Tibial nerve (tissue), 3 donors: ENCODE results near the gene PTPRM.

Experiments used
- POLR2A ChIP-seq, 2 donors: fragments of 450-650 bp; IDR thresholded peaks; one replicate each; pipeline ENCODE4 v1.6.1; 2017; ENCODE audit warnings: antibody characterized with exemption in 2 of 2, mild to moderate bottlenecking in 2 of 2, moderate library complexity in 2 of 2
- TF ChIP-seq, protein P1 (sequence below), 5 experiments: fragments of 200-600 bp in 3 of 5; fragments of 450-650 bp in 2 of 5; sonication (generic) in 3 of 5; IDR thresholded peaks; one replicate each; pipeline ENCODE4 v1.5.1; 2016 to 2019; ENCODE audit warnings: antibody characterized with exemption in 5 of 5, mild to moderate bottlenecking in 3 of 5, moderate library complexity in 2 of 5

DNA sequence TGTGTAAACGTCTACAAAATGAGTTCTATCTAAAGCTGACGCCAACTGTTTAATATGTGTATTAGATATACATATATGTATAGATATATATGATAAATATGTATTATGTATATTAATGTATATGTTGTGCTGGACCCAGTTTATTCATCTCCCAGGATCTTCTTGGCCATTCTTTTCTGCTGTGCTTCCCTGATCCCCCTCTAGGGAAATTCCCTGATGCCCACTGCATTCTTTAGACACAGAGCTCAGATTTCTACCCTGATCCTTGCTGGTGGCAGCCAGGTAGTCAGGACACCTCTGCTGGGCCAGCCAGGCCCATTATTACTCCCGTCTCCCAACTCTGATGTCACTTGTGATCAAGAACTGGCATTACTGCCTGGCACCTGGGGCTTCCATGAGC lies 292.0 kb downstream of the PTPRM start:
- TF ChIP-seq, protein P1, sequence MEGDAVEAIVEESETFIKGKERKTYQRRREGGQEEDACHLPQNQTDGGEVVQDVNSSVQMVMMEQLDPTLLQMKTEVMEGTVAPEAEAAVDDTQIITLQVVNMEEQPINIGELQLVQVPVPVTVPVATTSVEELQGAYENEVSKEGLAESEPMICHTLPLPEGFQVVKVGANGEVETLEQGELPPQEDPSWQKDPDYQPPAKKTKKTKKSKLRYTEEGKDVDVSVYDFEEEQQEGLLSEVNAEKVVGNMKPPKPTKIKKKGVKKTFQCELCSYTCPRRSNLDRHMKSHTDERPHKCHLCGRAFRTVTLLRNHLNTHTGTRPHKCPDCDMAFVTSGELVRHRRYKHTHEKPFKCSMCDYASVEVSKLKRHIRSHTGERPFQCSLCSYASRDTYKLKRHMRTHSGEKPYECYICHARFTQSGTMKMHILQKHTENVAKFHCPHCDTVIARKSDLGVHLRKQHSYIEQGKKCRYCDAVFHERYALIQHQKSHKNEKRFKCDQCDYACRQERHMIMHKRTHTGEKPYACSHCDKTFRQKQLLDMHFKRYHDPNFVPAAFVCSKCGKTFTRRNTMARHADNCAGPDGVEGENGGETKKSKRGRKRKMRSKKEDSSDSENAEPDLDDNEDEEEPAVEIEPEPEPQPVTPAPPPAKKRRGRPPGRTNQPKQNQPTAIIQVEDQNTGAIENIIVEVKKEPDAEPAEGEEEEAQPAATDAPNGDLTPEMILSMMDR (IDR thresholded peaks at IDR 0.05) = no peak
- TF ChIP-seq POLR2A (IDR thresholded peaks at IDR 0.05) = no peak
